HG03039 (cell line): ENCODE results near the gene ASIC1.
"Not testable (repeated sequence)": the region's sequence is repeated elsewhere in the genome, so short reads cannot be mapped to it uniquely, and the experiment has no call there.

ENCODE experiments used
- ATAC-seq: cut with Tn5 transposase; IDR thresholded peaks from one replicate; pipeline ENCODE4 v1.9.1; 2021; ENCODE audit warnings: mild to moderate bottlenecking, moderate library complexity; ENCODE audit not compliant: unreplicated experiment

The ASIC1 gene

DNA sequence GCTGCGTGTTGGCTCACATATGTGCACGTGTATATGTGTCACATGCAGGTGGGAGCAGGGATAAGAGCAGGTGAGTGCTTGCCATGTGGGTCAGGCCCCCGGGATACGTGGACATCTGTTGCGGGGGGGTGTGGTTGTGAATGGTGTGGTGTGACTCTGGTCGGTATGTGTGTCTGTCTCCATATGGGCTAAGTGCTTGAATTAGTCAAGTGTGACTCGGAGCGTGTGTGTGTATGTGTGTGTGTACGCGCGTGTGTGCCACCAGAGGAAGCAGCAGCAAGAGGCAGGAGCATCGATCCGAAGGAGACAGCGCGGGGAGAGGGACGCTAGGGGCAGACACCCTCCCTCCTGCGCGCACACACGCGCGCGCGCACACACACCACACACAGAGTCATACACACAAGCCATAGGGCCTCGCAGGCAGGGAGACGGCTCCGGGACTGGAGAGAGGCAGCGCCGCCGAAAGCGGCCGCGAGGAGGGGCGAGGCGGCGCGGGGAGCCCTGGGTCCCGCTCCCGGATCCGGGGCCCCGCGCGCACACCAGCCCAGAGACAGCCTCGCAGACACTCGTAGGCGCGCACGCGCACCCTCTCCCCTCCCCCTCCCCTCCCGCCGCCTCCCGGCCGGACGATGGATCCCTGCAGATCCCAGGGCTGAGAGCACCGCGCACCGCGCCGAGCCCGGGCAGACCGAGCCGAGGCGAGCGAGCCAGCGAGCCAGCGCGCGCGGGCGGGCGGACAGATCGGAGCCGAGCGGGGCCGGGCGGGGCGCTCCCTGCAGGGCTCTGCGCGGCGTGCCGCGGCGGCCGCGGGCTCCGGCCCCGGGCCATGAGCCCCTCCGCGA lies at the start of gene ASIC1:
TSS of gene ASIC1 (plus strand) at position 597 of the 842 bp plus-strand sequence. CDS start 1,171 bp downstream, outside the sequence.
- ATAC-seq, result no peak

DNA sequence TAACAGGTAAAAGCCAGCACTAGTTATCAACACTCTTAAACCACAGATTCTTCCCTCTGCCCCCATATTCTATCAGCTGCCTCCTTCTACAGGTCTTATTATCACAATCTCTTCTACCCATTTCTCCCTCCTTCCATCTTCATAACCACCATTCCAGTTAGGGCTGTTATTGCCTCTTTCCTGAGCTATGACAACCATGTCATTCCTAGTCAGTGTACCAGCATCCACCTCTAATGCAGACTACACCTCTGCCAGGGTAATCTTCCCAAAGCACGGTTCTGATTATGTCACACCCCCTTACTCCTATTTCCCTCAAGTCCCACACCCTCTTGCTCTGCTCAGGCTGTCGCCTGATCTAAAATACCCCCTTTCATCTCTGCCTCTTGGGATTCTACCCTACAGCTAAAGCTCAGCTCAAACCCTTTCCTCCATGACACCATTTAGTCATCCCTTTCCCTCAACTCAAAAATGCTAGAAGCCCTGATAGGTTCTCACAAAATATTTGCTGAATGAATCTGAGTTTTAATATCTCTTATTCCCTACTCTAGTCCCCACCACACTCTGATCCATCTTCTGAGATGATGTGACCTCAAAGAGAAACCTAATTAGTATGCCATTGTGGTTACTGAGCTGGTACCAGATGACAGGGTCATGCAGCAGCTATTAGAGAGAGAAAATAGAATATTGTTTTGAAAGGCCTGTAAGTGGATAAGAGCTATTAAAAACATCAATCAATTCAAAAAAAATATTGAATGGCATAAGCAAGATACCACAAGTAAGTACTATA lies 43.8 kb upstream of the ASIC1 start:
- ATAC-seq, result no peak

- ATAC-seq, result no peak
These were observed 43.1 kb upstream of the ASIC1 start for GRCh38 chr12:50014342-50014741.

DNA sequence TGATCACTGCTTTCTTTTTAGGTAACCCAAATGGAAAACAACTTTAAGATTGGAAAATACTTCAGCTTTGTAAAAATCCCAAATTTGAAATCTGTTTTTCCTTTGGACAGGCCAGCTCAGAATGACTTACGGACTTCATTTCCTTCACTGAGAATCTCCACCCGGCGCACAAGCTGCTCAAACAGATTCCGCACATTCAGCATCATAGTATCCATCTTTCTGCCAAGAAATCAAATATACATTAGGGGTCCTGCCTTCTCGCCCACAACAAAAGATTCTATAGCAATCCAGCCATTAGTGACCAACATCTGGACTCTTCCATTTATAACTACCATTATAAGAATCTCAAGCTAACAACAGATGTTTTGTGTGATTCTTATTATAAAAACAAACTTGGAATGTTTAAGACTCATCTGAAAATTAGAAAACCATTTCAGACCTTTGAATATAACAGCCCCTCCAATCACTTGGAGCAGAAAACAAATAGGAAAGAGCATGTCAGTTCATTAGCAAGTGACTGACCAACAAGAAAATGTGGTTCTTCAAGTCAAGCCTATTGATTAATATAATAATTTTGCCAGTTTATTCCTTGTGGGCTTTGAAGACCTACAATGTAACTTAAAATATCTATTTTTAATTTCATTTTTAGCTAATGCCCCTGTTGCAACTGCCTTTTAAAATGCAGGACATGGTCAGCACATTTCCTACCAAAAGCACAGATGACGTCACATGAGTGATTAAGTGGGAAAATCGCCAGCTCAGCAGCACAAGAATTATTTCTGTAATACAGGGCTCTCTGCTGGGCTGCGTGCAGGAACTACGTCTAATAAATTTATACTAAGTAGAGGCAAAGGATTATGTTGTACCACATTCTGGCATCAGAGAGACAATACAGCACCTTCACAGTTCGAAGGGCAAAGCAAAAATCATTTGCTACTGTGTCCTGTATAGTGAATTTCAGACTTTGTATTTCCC lies 40.6 kb upstream of the ASIC1 start:
- ATAC-seq, result no peak

- no peak for ATAC-seq
These were observed 39.8 kb upstream of the ASIC1 start for GRCh38 chr12:50017641-50018040.

DNA sequence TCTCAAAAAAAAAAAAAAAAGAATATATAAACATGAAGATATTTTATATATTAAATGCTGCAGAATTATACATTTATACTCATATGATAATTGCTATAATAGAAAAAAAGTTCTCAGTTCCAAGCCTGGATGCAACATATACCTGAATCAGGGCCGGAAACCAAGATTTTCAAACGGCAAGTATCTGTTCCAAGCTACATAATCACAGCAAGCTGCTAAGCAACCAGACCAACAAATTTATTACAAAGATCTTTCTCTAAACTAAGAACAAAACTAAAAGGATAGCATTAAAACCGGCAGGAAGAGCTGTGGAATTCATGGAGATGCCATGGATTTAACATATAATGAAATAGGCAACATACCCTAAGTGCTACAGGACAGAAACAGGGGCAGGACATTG lies 39.2 kb upstream of the ASIC1 start:
- no peak for ATAC-seq

- no peak for ATAC-seq
These were observed 38.4 kb upstream of the ASIC1 start for GRCh38 chr12:50018968-50019367.

DNA sequence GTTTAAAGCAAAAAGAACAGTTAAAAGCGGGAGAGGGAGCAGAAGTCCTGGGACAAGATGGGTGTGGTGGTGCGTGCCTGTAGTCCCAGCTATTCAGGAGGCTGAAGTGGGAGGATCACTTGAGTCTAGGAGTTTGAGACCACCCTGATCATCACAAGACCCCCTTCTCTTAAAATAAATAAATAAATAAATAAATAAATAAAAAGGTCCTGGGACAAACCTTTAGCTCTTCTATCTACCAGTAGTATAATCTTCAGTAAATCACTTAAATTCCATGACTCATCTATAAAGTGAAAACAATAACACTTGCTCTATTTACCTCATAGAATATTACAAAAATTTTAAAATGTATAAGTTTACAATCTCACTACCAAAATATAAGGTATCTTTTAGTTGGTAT lies 37.9 kb upstream of the ASIC1 start:
- ATAC-seq, result no peak

- no peak for ATAC-seq
These were observed 36.4 kb upstream of the ASIC1 start for GRCh38 chr12:50021031-50021430.

DNA sequence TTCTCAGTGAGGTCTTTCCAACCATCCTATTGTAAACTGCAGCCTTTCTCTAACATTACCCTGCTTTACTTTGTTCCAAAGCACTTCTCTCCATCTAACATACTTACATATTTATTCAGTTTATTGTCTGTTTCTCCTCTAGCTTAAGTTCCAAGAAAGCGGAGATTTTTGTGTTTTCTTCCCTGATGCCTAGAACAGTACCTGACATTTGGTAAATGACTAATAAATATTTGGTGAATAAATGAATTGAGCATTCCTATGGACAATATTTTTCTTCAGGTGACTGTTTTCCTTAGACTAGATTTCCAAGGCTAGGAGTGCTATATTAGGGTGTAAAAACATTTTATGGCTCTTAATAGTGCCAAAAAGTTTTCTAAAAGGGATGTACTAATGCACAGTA lies 34.5 kb upstream of the ASIC1 start:
- no peak for ATAC-seq

- ATAC-seq, result no peak
These were observed 33.2 kb upstream of the ASIC1 start for GRCh38 chr12:50024227-50024626.

DNA sequence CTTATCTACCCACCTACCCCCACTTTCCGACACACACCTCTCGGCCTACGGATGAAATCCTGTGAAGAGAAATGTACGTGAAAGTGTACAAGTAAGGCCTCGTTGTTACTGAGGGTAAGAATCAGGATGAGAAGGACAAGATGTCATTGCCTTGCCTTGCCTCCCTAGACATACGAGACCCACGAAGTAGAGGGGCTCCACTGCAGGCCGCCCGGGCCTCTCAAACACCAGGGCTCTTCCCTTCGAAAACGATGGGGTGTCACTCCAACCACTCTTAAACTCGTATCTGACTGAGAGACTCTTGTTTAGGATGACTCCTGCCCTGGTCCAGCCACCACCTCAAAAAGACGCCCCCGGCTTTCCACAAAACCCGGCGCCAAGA lies 32.6 kb upstream of the ASIC1 start:
- peak; percentile 5 for ATAC-seq

DNA sequence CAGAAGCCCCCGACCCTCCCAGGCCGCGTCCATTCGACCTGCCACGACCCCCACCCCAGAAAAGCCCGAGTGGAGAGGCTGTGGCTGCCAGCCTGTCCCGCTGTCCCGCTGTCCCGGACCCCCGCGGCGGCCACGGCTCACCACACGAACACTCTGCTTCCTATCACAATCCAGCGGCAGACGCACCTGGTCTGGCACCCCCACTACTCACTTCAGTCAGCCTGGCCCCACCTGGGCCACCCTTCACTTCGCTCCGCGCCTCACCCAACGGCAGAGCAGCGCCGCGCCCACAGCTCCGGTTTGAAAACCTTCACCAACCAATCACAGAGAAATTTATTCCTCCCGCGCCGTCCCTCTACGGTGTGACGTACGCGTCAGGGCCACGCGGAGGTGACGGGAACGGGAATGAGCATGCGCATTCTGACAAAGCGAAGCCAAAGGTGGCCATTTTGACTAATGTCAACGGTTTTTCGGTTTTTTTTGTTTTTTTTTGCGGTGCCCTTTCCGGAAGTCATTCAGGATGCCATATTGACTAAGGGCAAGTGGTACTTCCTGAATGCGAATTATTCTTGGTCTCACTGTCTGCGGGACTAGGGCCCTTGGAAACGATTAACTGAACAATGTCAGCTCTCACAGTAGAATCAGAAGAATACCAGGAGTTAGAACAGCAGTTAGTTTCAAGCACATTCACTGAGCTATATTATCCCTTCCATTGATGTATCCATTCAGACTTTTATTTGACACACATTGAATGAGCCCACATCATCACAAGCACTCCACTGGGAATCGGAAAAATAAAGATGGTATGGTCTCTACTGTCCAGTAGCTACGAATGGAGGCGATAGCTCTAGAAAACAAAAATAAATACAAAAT lies 32.0 kb upstream of the ASIC1 start, which contains the start of gene RACGAP1:
TSS of gene RACGAP1 (minus strand) at position 308 of the 873 bp plus-strand sequence. CDS start 8,779 bp downstream, outside the sequence.
- peak; percentile 91 for ATAC-seq

DNA sequence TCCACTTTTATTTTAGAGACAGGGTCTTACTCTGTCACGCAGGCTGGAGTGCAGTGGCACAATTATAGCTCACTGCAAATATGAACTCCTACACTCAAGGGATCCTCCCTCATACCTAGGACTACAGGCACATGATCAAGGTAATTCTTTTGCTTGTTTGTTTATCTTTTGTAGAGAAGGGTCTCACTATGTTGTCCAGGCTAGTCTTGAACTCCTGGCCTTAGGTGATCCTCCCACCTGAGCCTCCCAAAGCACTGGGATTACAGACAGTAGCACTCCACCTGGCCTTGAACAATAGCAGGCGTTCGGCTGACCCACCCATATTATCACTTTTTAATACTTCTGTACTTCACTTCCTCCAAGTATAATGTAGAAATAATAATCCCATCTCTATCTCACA lies 30.7 kb upstream of the ASIC1 start:
- no peak for ATAC-seq

DNA sequence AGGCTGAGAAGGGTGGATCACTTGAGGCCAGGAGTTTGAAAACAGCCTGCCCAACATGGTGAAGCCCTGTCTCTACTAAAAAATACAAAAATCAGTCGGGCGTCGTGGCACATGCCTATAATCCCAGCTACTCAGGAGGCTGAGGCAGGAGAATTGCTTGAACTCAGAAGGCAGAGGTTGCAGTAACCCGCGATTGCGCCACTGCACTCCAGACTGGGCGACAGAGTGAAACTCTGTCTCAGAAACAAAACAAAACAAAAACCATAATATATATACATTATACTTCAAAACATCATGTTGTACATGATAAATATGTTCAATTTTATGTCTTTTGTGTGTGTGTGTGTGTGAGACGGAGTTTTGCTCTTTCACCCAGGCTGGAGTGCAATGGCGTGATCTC lies 26.9 kb upstream of the ASIC1 start:
- not testable (repeated sequence) for ATAC-seq

GRCh38 chr12:50032515-50032853 lies 24.9 kb upstream of the ASIC1 start:
- ATAC-seq, result no peak

DNA sequence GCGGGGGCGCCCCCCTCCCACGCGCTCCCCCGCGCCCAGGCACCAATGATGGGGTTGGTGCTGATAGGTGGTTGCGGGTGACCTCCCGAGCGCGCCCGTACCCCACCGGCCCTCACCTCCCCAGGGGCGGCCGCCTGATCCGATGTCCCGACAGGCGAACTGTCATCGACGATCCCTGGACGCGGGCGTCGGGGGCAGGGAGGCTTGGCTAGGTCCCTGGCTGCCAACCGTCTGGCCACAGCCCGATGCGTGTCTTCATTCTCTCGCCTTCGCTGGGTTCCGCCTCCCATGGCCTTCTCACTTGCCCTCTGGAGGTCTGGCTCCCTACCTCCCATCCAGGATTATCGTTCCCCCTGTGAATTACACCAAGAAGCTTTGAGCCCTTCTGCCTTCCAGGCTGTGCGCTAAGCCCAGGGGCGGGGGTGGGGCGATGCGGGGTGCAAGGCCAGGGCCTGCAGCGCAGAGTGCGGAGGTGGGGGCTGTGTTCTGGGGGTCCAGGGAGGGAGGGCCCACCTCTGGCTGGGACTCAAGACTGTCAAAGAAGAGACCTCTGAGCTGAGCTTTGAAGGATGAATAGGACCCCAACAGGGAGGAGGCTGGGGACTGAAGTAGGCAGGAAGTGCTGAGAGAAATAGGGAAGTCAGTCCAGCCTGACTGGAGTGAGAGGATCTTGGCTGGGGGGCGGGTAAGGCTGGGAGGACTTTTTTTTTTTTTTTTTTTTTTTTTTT lies 24.4 kb upstream of the ASIC1 start:
- no peak for ATAC-seq

DNA sequence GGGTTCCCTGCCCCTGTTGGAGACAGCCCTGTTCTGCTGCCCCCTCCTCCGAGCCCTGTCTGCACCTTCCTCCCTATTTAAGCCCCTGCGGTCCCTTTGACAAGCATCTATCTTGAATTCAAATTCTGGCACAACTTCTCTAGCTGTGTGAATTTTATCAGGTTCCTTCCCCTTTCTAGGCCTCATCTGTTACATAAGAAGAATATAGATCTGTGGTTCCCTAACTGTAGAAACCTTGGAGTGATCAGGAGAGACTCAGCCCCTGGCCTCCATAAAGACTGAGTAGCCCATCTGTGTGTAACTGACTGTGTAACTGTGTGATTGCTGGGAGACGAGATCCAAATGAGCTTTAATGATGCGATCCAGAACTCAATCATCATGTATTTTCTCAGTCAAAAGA lies 19.1 kb upstream of the ASIC1 start:
- ATAC-seq, result no peak

DNA sequence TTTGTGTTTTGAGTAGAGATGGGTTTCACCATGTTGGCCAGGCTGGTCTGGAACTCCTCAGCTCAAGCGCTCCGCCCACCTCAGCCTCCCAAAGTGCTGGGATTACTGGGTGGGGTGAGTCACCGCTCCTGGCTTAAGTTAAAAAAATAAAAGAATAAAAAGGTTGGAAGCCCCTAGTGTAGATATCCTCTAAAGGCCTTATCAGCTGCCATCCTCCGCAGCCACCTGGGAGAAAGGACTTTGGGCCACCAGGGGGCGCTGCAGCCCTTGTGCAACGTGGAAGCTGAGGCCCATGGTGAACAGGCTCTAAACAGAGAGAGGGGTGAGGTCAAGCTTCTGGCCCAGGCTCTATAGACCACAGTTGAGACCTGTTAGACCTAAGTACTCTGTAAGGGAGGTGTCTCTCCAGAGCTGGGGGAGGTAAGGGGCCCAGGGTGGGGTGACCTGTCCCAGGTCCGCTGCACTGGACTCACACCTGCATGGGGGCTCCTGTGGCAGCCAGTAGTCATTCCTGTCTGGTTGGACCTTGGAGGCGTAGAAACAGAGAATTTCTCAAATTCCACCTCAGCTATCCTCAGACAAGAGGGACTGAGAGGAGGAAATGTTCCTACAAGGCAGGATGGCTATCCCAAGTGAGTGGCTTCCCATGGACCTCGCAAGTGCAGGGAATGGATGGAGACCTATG lies 18.1 kb upstream of the ASIC1 start:
- ATAC-seq, result no peak
